GM11168 (cell line): ENCODE results near the gene CUEDC1.

Source experiments
- in situ Hi-C: fragments of 300-500 bp; cut with MboI; formaldehyde crosslinking; loops from one replicate; pipeline ENCODE4 v1.12.0; 2022; ENCODE audit warnings: low sequenced_read_pairs; ENCODE audit not compliant: unreplicated experiment

The CUEDC1 gene

GRCh38 chr17:57920916-57921703 lies 34.1 kb downstream of the CUEDC1 start:
- in situ Hi-C loops, result no loop called here

- in situ Hi-C loops, result no loop called here
Observed at GRCh38 chr17:57919918-57920317, 35.3 kb downstream of the CUEDC1 start.

- in situ Hi-C loops, result no loop called here
Observed at GRCh38 chr17:57918017-57918895, 37.0 kb downstream of the CUEDC1 start.

- in situ Hi-C loops, result no loop called here
Observed at GRCh38 chr17:57916925-57917858, 38.0 kb downstream of the CUEDC1 start.

- in situ Hi-C loops, result no loop called here
Observed at GRCh38 chr17:57915985-57916757, 39.0 kb downstream of the CUEDC1 start.

- in situ Hi-C loops, result no loop called here
Observed at GRCh38 chr17:57915544-57915943, 39.7 kb downstream of the CUEDC1 start.

GRCh38 chr17:57914273-57915142 lies 40.7 kb downstream of the CUEDC1 start:
- in situ Hi-C loops, result no loop called here

- in situ Hi-C loops, result no loop called here
Observed at GRCh38 chr17:57913575-57914272, 41.5 kb downstream of the CUEDC1 start.

- in situ Hi-C loops, result no loop called here
Observed at GRCh38 chr17:57911834-57912673, 43.2 kb downstream of the CUEDC1 start.

- in situ Hi-C loops, result no loop called here
Observed at GRCh38 chr17:57910462-57911420, 44.5 kb downstream of the CUEDC1 start.

GRCh38 chr17:57909551-57909950 lies 45.7 kb downstream of the CUEDC1 start:
- in situ Hi-C loops, result no loop called here

- in situ Hi-C loops, result no loop called here
Observed at GRCh38 chr17:57908278-57908677, 46.9 kb downstream of the CUEDC1 start.

GRCh38 chr17:57906910-57907309 lies 48.3 kb downstream of the CUEDC1 start:
- in situ Hi-C loops, result no loop called here

- in situ Hi-C loops, result no loop called here
Observed at GRCh38 chr17:57905875-57906455, 49.2 kb downstream of the CUEDC1 start.

GRCh38 chr17:57903961-57904360 lies 51.3 kb downstream of the CUEDC1 start:
- in situ Hi-C loops, result no loop called here
